Spleen (tissue), 11 donors: ENCODE data around the gene TCF7L2. TPM values are rescaled to one million over a fixed set of nuclear protein-coding genes. Genes with fewer than 3 reads are reported as not detected.

Experiments
- DNase-seq: peaks from one replicate; pipeline ENCODE4 v3.0.0-alpha.2; 2020
- H3K27ac ChIP-seq, 8 donors: fragments of 200-600 bp; sonication (generic) in 7 of 8; 1 replicate in 4 of 8; 2 replicates in 4 of 8; pipeline versions ENCODE4 v1.5.0 to v1.8.0; 2016 to 2021; ENCODE audit warnings: inconsistent platforms in 4 of 8, mild to moderate bottlenecking in 4 of 8, moderate library complexity in 1 of 8
- H3K27me3 ChIP-seq, 7 donors: fragments of 200-600 bp; sonication (generic) in 6 of 7; replicated peaks in 1 of 7; 1 replicate in 4 of 7; 2 replicates in 3 of 7; pipeline versions ENCODE4 v1.5.0 to v1.8.0; 2016 to 2021; ENCODE audit warnings: inconsistent platforms in 3 of 7, mild to moderate bottlenecking in 1 of 7
- H3K36me3 ChIP-seq, 6 donors: fragments of 200-600 bp; sonication (generic) in 5 of 6; 1 replicate in 4 of 6; 2 replicates in 2 of 6; pipeline versions ENCODE4 v1.5.0 to v1.8.0; 2016 to 2021; ENCODE audit warnings: inconsistent platforms in 2 of 6
- H3K4me1 ChIP-seq, 6 donors: fragments of 200-600 bp; sonication (generic) in 5 of 6; 1 replicate in 3 of 6; 2 replicates in 3 of 6; pipeline versions ENCODE4 v1.5.0 to v1.8.0; 2016 to 2021; ENCODE audit warnings: inconsistent platforms in 3 of 6
- H3K4me3 ChIP-seq, 8 donors: fragments of 200-600 bp; sonication (generic) in 7 of 8; 1 replicate in 4 of 8; 2 replicates in 4 of 8; pipeline versions ENCODE4 v1.5.0 to v1.8.0; 2016 to 2021; ENCODE audit warnings: inconsistent platforms in 4 of 8, mild to moderate bottlenecking in 4 of 8, moderate library complexity in 2 of 8
- H3K9me3 ChIP-seq, 8 donors: fragments of 200-600 bp; sonication (generic) in 7 of 8; 1 replicate in 4 of 8; 2 replicates in 4 of 8; pipeline versions ENCODE4 v1.5.0 to v1.8.0; 2016 to 2021; ENCODE audit warnings: inconsistent platforms in 4 of 8
- CTCF ChIP-seq, 11 experiments: fragments of 200-600 bp in 7 of 11; fragments of 450-650 bp in 4 of 11; sonication (generic) in 4 of 11; IDR thresholded peaks in 8 of 11; conservative IDR thresholded peaks in 3 of 11; 1 replicate in 7 of 11; 2 replicates in 4 of 11; pipeline versions ENCODE4 v1.4.0 to v1.8.0; 2016 to 2021; ENCODE audit warnings: antibody characterized with exemption in 11 of 11, inconsistent platforms in 4 of 11, mild to moderate bottlenecking in 1 of 11
- POLR2A ChIP-seq, 3 donors: fragments of 450-650 bp; IDR thresholded peaks; one replicate each; pipeline ENCODE4 v1.5.1; 2017; ENCODE audit warnings: antibody characterized with exemption in 3 of 3, mild to moderate bottlenecking in 1 of 3
- POLR2AphosphoS5 ChIP-seq, 3 donors: sonication (generic); formaldehyde crosslinking; IDR thresholded peaks; one replicate each; pipeline ENCODE4 v1.5.1; 2017; ENCODE audit warnings: antibody characterized with exemption in 3 of 3
- WGBS, 5 donors: extraction: QIAGEN DNeasy Blood & Tissue Kit in 3 of 5; methylation state at CpG; one replicate each; pipeline versions ENCODE4 v1.1.5 to v1.1.7; 2013 to 2018; 5-methylcytosine and 5-hydroxymethylcytosine counted together
- intact Hi-C: fragments of 100-400 bp; cut with DNase I; formaldehyde crosslinking; loops from one replicate; pipeline ENCODE4 v1.15.0; 2023; ENCODE audit warnings: low total_unique reads
- polyA plus RNA-seq, 3 donors: library from polyadenylated mRNA; stranded (reverse); fragments of 200-250 nt; gene quantifications; one replicate each; pipeline ENCODE4 v1.2.1, GENCODE V29; 2013
- total RNA-seq, 7 donors: library from RNA; depleted of rRNA in 3 of 7; stranded (reverse); fragments of >200 nt in 3 of 7; fragmentation: NEBNext Ultra II Directional in 4 of 7; extraction: Animal tissue kit (Norgen Biotek cat#: 25700) in 4 of 7; gene quantifications; one replicate each; pipeline versions ENCODE4 v1.1.0 to v1.2.1, GENCODE V29; 2016 to 2021
- donor health status: healthy with polysubstance abuse.
- donor health status: DM: no; HTN: no; CAD: no; lungs with moderate emphysema.
- donor health status: DM: no; HTN: no; CAD: no.
- donor health status: Bipolar disorder and iron deficiency.
- donor health status: healthy.
- donor health status: DM: no; HTN: no; CAD: no.
- donor health status: DM: yes; HTN: yes; CAD: no.

TCF7L2 gene
- total and polyA plus RNA-seq, 10 donors: 4.6 to 85.6 (median 34.7) TPM

GRCh38 chr10:113015201-113015600 is 65.2 kb downstream of the TCF7L2 start:
- WGBS, 5 donors: 82 to 91% (median 85%) methylated on average over 4 of the region's 4 CpGs
- Histone ChIP-seq H3K36me3 (no peaks in the 10 kb centered on the region), H3K9me3 (no peaks in the 10 kb centered on the region), H3K27ac (no peak overlapping the region), H3K27me3 (no peaks in the 10 kb centered on the region), H3K4me1 (peaks cover 0 to 58% (median 16%) of the 10 kb centered on the region in 6 donors), H3K4me3 (no peak overlapping the region)
- no peak for DNase-seq
- TF ChIP-seq POLR2A (IDR thresholded peaks at IDR 0.05) (no peak), CTCF (IDR thresholded peaks at IDR 0.05 in 8 of 11, conservative IDR thresholded peaks at IDR 0.05 in 3 of 11) (no peak), POLR2AphosphoS5 (IDR thresholded peaks at IDR 0.05) (no peak)
- intact Hi-C loops: no loop called here

- Histone ChIP-seq H3K27me3 (no peaks in the 10 kb centered on the region), H3K4me1 (peaks cover 7 to 76% (median 30%) of the 10 kb centered on the region in 6 donors), H3K9me3 (no peaks in the 10 kb centered on the region), H3K36me3 (no peaks in the 10 kb centered on the region), H3K27ac (no peak overlapping the region), H3K4me3 (no peak overlapping the region)
- no peak for TF ChIP-seq POLR2AphosphoS5 (IDR thresholded peaks at IDR 0.05)
- TF ChIP-seq POLR2A (IDR thresholded peaks at IDR 0.05): no peak
- no peak for TF ChIP-seq CTCF (IDR thresholded peaks at IDR 0.05 in 8 of 11, conservative IDR thresholded peaks at IDR 0.05 in 3 of 11)
- 72 to 84% (median 80%) methylated on average over 5 of the region's 5 CpGs for WGBS, 5 donors
- intact Hi-C loops: no loop called here
- no peak for DNase-seq
These were observed 67.3 kb downstream of the TCF7L2 start for GRCh38 chr10:113017376-113017775.

GRCh38 chr10:113018034-113018433 is 68.0 kb downstream of the TCF7L2 start:
- Histone ChIP-seq H3K9me3 (no peaks in the 10 kb centered on the region), H3K27me3 (no peaks in the 10 kb centered on the region), H3K27ac (no peak overlapping the region), H3K36me3 (no peaks in the 10 kb centered on the region), H3K4me3 (no peak overlapping the region), H3K4me1 (peaks cover 7 to 76% (median 35%) of the 10 kb centered on the region in 6 donors)
- intact Hi-C loops: no loop called here
- 86 to 98% (median 97%) methylated on average over 3 of the region's 3 CpGs for WGBS, 5 donors
- DNase-seq: no peak
- no peak for TF ChIP-seq POLR2AphosphoS5 (IDR thresholded peaks at IDR 0.05)
- TF ChIP-seq CTCF (IDR thresholded peaks at IDR 0.05 in 8 of 11, conservative IDR thresholded peaks at IDR 0.05 in 3 of 11): no peak
- TF ChIP-seq POLR2A (IDR thresholded peaks at IDR 0.05): no peak

GRCh38 chr10:113019096-113019495 is 69.0 kb downstream of the TCF7L2 start:
- WGBS, 5 donors: 78 to 84% (median 83%) methylated on average over 8 of the region's 8 CpGs

More at GRCh38 chr10:113019096-113019495, 69.0 kb downstream of the TCF7L2 start:
- Histone ChIP-seq H3K4me1 (peaks cover 7 to 77% (median 37%) of the 10 kb centered on the region in 6 donors), H3K9me3 (no peaks in the 10 kb centered on the region), H3K27me3 (no peaks in the 10 kb centered on the region), H3K4me3 (no peak overlapping the region), H3K36me3 (no peaks in the 10 kb centered on the region), H3K27ac (no peak overlapping the region)
- DNase-seq: no peak
- intact Hi-C loops: no loop called here
- TF ChIP-seq CTCF (IDR thresholded peaks at IDR 0.05 in 8 of 11, conservative IDR thresholded peaks at IDR 0.05 in 3 of 11) (no peak), POLR2AphosphoS5 (IDR thresholded peaks at IDR 0.05) (no peak), POLR2A (IDR thresholded peaks at IDR 0.05) (no peak)
